H1 (cell line): Measurements from ENCODE around the gene TTC23. TPM values are rescaled to one million over a fixed set of nuclear protein-coding genes. Genes with fewer than 3 reads are reported as not detected.

Experiments
- CTCF ChIA-PET: fragments of 300-600 bp; sonication (Branson Sonifier 250); formaldehyde crosslinking; loops from one replicate; lab custom pipeline; 2021; ENCODE audit not compliant: partially characterized antibody; lab: Charles Lee
- POLR2A ChIA-PET: fragments of 300-600 bp; sonication (Branson Sonifier 250); formaldehyde crosslinking; loops from one replicate; lab custom pipeline; 2021; ENCODE audit warnings: inconsistent platforms; ENCODE audit not compliant: partially characterized antibody; lab: Charles Lee
- DNase-seq, 2 experiments: peaks; one replicate each; pipeline versions ENCODE4 v3.0.0 to v3.0.0-alpha.2; 2010 to 2022; ENCODE audit warnings: low spot score in 2 of 2, low read depth in 1 of 2, mixed read lengths in 1 of 2
- FAIRE-seq: peaks from 2 replicates; lab custom pipeline; 2011; peaks lifted over from hg19 to GRCh38; lab: Jason Lieb, UNC
- H2AFZ ChIP-seq: 2 replicates; pipeline ENCODE4 v1.8.1; 2012; ENCODE audit warnings: low read length, inconsistent platforms
- H2AK5ac ChIP-seq: 2 replicates; pipeline ENCODE4 v1.6.1; 2013; ENCODE audit warnings: low read depth, low read length
- H2BK120ac ChIP-seq: replicated peaks from 2 replicates; pipeline ENCODE3; 2013; ENCODE audit warnings: low read depth, low read length, inconsistent platforms
- H2BK12ac ChIP-seq: 2 replicates; pipeline ENCODE4 v1.6.1; 2013; ENCODE audit warnings: low read depth, low read length
- H2BK15ac ChIP-seq: 2 replicates; pipeline ENCODE4 v1.6.1; 2013; ENCODE audit warnings: low read length
- H2BK20ac ChIP-seq: 2 replicates; pipeline ENCODE4 v1.6.1; 2013; ENCODE audit warnings: low read length
- H2BK5ac ChIP-seq: 2 replicates; pipeline ENCODE4 v1.6.1; 2013; ENCODE audit warnings: low read depth, low read length
- H3K14ac ChIP-seq: 2 replicates; pipeline ENCODE4 v1.6.1; 2013; ENCODE audit warnings: inconsistent platforms; ENCODE audit not compliant: insufficient read length
- H3K18ac ChIP-seq: 2 replicates; pipeline ENCODE4 v1.6.1; 2013; ENCODE audit warnings: low read length; ENCODE audit errors: extremely low read depth
- H3K23ac ChIP-seq: 2 replicates; pipeline ENCODE4 v1.6.1; 2013; ENCODE audit warnings: inconsistent platforms; ENCODE audit not compliant: insufficient read length
- H3K23me2 ChIP-seq: 2 replicates; pipeline ENCODE4 v1.6.1; 2013; ENCODE audit warnings: low read depth, low read length
- H3K27ac ChIP-seq: 2 replicates; pipeline ENCODE4 v1.6.1; 2011; ENCODE audit warnings: low read depth, low read length, inconsistent platforms
- H3K27me3 ChIP-seq, 4 experiments: replicated peaks in 1 of 4; 1 replicate in 1 of 4; 2 replicates in 3 of 4; pipeline versions ENCODE4 v1.6.1 to v1.8.1; 2011 to 2013; ENCODE audit warnings: low read length in 3 of 4, mild to moderate bottlenecking in 3 of 4, inconsistent platforms in 2 of 4, mixed read lengths in 2 of 4, moderate library complexity in 1 of 4; ENCODE audit not compliant: control insufficient read depth in 3 of 4, insufficient read depth in 3 of 4; ENCODE audit errors: extremely low read depth in 1 of 4
- H3K36me3 ChIP-seq, 4 experiments: 2 replicates each; pipeline versions ENCODE4 v1.6.1 to v1.8.1; 2011 to 2013; ENCODE audit warnings: mild to moderate bottlenecking in 4 of 4, low read length in 3 of 4, moderate library complexity in 2 of 4, control low read depth in 1 of 4, inconsistent platforms in 1 of 4; ENCODE audit not compliant: insufficient read depth in 4 of 4, control insufficient read depth in 2 of 4
- H3K4ac ChIP-seq: replicated peaks from 2 replicates; pipeline ENCODE3; 2013; ENCODE audit warnings: low read length, low read depth, mixed read lengths, inconsistent platforms; ENCODE audit not compliant: insufficient read length
- H3K4me1 ChIP-seq, 4 experiments: replicated peaks in 1 of 4; 1 replicate in 1 of 4; 2 replicates in 3 of 4; pipeline versions ENCODE4 v1.6.1 to v1.8.1; 2011 to 2013; ENCODE audit warnings: low read length in 3 of 4, inconsistent platforms in 2 of 4, mixed read lengths in 1 of 4; ENCODE audit not compliant: insufficient read depth in 4 of 4, control insufficient read depth in 3 of 4
- H3K4me2 ChIP-seq, 2 experiments: 2 replicates each; pipeline versions ENCODE4 v1.6.1 to v1.8.1; 2011 to 2013; ENCODE audit warnings: low read depth in 2 of 2, low read length in 2 of 2, control low read depth in 1 of 2, inconsistent platforms in 1 of 2, mild to moderate bottlenecking in 1 of 2; ENCODE audit not compliant: insufficient read depth in 1 of 2
- H3K4me3 ChIP-seq, 4 experiments: fragments of 200-600, 300-600 bp in 1 of 4; sonication (generic), shearing (Covaris generic), sonication (Bioruptor Twin) in 1 of 4; 2 replicates each; pipeline versions ENCODE4 v1.5.1 to v1.8.1; 2011 to 2016; ENCODE audit warnings: low read length in 4 of 4, low read depth in 3 of 4, control low read depth in 2 of 4, inconsistent platforms in 2 of 4, mild to moderate bottlenecking in 2 of 4, mixed read lengths in 1 of 4, moderate library complexity in 1 of 4; ENCODE audit not compliant: insufficient read depth in 2 of 4; ENCODE audit errors: extremely low read depth in 1 of 4
- H3K56ac ChIP-seq: replicated peaks from 2 replicates; pipeline ENCODE3; 2013; ENCODE audit warnings: low read depth, mild to moderate bottlenecking, mixed read lengths, low read length, inconsistent platforms; ENCODE audit not compliant: insufficient read length
- H3K79me1 ChIP-seq: 2 replicates; pipeline ENCODE4 v1.6.1; 2013; ENCODE audit warnings: low read depth, low read length, control low read depth
- H3K79me2 ChIP-seq, 2 experiments: 2 replicates each; pipeline versions ENCODE4 v1.6.1 to v1.8.1; 2012 to 2013; ENCODE audit warnings: low read length in 2 of 2, mild to moderate bottlenecking in 2 of 2, inconsistent platforms in 1 of 2; ENCODE audit not compliant: insufficient read depth in 2 of 2, control insufficient read depth in 1 of 2
- H3K9ac ChIP-seq, 4 experiments: replicated peaks in 1 of 4; 1 replicate in 1 of 4; 2 replicates in 3 of 4; pipeline versions ENCODE4 v1.6.1 to v1.8.1; 2011 to 2013; ENCODE audit warnings: low read depth in 3 of 4, low read length in 3 of 4, control low read depth in 2 of 4, mild to moderate bottlenecking in 2 of 4, moderate library complexity in 2 of 4, inconsistent platforms in 1 of 4; ENCODE audit errors: extremely low read depth in 1 of 4
- H3K9me3 ChIP-seq, 2 experiments: 2 replicates each; pipeline versions ENCODE4 v1.6.1 to v1.8.1; 2012 to 2013; ENCODE audit warnings: mild to moderate bottlenecking in 2 of 2, moderate library complexity in 2 of 2, control low read depth in 1 of 2, inconsistent platforms in 1 of 2, low read depth in 1 of 2, low read length in 1 of 2, mixed read lengths in 1 of 2; ENCODE audit not compliant: insufficient read depth in 2 of 2
- H4K20me1 ChIP-seq, 2 experiments: replicated peaks in 1 of 2; 2 replicates each; pipeline versions ENCODE3 to v1.8.1; 2011 to 2013; ENCODE audit warnings: inconsistent platforms in 2 of 2, low read length in 2 of 2, mild to moderate bottlenecking in 1 of 2; ENCODE audit not compliant: insufficient read depth in 2 of 2, control insufficient read depth in 1 of 2
- H4K5ac ChIP-seq: 2 replicates; pipeline ENCODE4 v1.6.1; 2013; ENCODE audit warnings: low read length, low read depth, mixed read lengths, inconsistent platforms; ENCODE audit not compliant: insufficient read length
- H4K8ac ChIP-seq: 2 replicates; pipeline ENCODE4 v1.8.0; 2013; ENCODE audit warnings: mild to moderate bottlenecking, moderate library complexity, low read length, inconsistent platforms; ENCODE audit not compliant: insufficient read depth; ENCODE audit errors: extremely low read depth
- H4K91ac ChIP-seq: replicated peaks from 2 replicates; pipeline ENCODE3; 2013; ENCODE audit warnings: low read length, mixed read lengths, inconsistent platforms; ENCODE audit not compliant: insufficient read length
- ASH2L ChIP-seq: fragments of 200-600, 300-600 bp; sonication (generic); IDR thresholded peaks from one replicate; pipeline ENCODE4 v1.7.1; 2017; ENCODE audit warnings: low read length
- CHD2 ChIP-seq: IDR thresholded peaks from 2 replicates; pipeline ENCODE4 v1.6.1; 2012; ENCODE audit warnings: low read length, improper control_type of control experiment
- EP300 ChIP-seq, 2 experiments: IDR thresholded peaks; 1 replicate in 1 of 2; 2 replicates in 1 of 2; pipeline ENCODE4 v1.6.1; 2011 to 2012; ENCODE audit warnings: low read depth in 2 of 2, low read length in 2 of 2, mild to moderate bottlenecking in 2 of 2, borderline replicate concordance in 1 of 2, inconsistent platforms in 1 of 2, moderate library complexity in 1 of 2
- EZH2 ChIP-seq: fragments of 200-600 bp; sonication (generic); IDR thresholded peaks from 2 replicates; pipeline ENCODE4 v1.7.1; 2012; ENCODE audit warnings: low read depth, mild to moderate bottlenecking, moderate library complexity, low read length, inconsistent platforms; ENCODE audit not compliant: severe bottlenecking
- NRF1 ChIP-seq: IDR thresholded peaks from 2 replicates; pipeline ENCODE4 v1.6.1; 2011; ENCODE audit warnings: mild to moderate bottlenecking, low read depth, low read length, improper control_type of control experiment
- POLR2A ChIP-seq, 2 experiments: IDR thresholded peaks; 1 replicate in 1 of 2; 2 replicates in 1 of 2; pipeline ENCODE4 v1.6.1; 2011; ENCODE audit warnings: low read depth in 2 of 2, low read length in 2 of 2, mild to moderate bottlenecking in 2 of 2; ENCODE audit errors: control extremely low read depth in 1 of 2
- POLR2AphosphoS5 ChIP-seq: IDR thresholded peaks from 2 replicates; pipeline ENCODE4 v1.6.1; 2011; ENCODE audit warnings: low read depth, low read length
- POU5F1 ChIP-seq: IDR thresholded peaks from 2 replicates; pipeline ENCODE4 v1.6.1; 2011; ENCODE audit warnings: low read depth, mild to moderate bottlenecking, low read length, moderate library complexity
- RXRA ChIP-seq: IDR thresholded peaks from 2 replicates; pipeline ENCODE4 v1.6.1; 2011; ENCODE audit warnings: low read depth, mild to moderate bottlenecking, low read length, moderate library complexity; ENCODE audit not compliant: insufficient read depth
- TCF12 ChIP-seq: IDR thresholded peaks from 2 replicates; pipeline ENCODE4 v1.6.1; 2011; ENCODE audit warnings: low read depth, mild to moderate bottlenecking, low read length
- WGBS, 2 experiments: shearing (Covaris generic) in 1 of 2; methylation state at CpG; one replicate each; pipeline versions ENCODE4 v1.1.6 to v1.1.7; 2013 to 2015; ENCODE audit warnings: low lambda C conversion rate in 2 of 2, mixed read lengths in 2 of 2, inconsistent platforms in 1 of 2, low coverage in 1 of 2, missing lambda C conversion rate in 1 of 2; ENCODE audit not compliant: insufficient replicate concordance in 2 of 2, insufficient coverage in 1 of 2, insufficient read length in 1 of 2; ENCODE audit errors: extremely low coverage in 1 of 2, missing lambda C conversion rate in 1 of 2; 5-methylcytosine and 5-hydroxymethylcytosine counted together
- polyA plus RNA-seq, 7 experiments: library from polyadenylated mRNA; depleted of rRNA in 3 of 7; stranded (reverse) in 5 of 7; unstranded in 2 of 7; fragments of >200 nt in 5 of 7; fragments of 200-250 nt in 2 of 7; gene quantifications; 1 replicate in 5 of 7; 2 replicates in 1 of 7; 4 replicates in 1 of 7; pipeline versions ENCODE4 v1.2.1 to v1.2.3, GENCODE V29; 2011 to 2013; ENCODE audit warnings: missing spikeins in 2 of 7, mixed read lengths in 2 of 7
- total RNA-seq: library from RNA; stranded (reverse); fragmentation: NEBNext Ultra II Directional; extraction: Animal tissue kit (Norgen Biotek cat#: 25700); gene quantifications from 2 replicates; pipeline ENCODE4 v1.2.1, GENCODE V29; 2021
- TF ChIP-seq, protein P1 (sequence below): IDR thresholded peaks from 2 replicates; pipeline ENCODE4 v1.6.1; 2011; ENCODE audit warnings: low read length, improper control_type of control experiment
- TF ChIP-seq, protein P2 (sequence below): IDR thresholded peaks from 2 replicates; pipeline ENCODE4 v1.6.1; 2012; ENCODE audit warnings: inconsistent platforms

Gene TTC23
- total and polyA plus RNA-seq, 2 of the 8 experiments (the other 6 are each of a cell fraction or from before 2014, with no cell fraction given): 4.8 to 23.0 TPM

DNA sequence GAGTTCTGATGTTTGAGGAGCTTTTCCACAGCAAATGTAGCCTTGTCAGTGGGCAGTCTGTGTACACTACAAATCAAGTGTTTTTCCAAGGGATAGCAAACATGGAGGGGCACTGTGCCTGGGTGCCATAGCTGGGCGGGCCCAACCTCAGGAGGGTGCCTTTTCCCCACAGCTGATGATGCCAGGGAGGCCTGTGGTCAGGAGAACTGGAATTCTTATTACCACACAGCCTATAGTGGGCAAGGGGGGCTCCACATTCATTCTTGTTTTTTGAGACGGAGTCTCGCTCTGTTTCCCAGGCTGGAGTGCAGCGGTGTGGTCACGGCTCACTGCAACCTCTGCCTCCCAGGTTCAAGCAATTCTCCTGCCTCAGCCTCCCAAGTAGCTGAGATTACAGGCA lies 102.7 kb downstream of the TTC23 start:
- H3K27ac ChIP-seq: no peak overlapping the region
- no peak overlapping the region for H2AK5ac ChIP-seq
- no peak overlapping the region for H2BK15ac ChIP-seq
- WGBS, 2 experiments: 97% methylated on average over 5 of the region's 5 CpGs; no CpG with 5 or more reads in 1 of the 2 experiments
- no peak overlapping the region for H4K5ac ChIP-seq
- DNase-seq (no peak), FAIRE-seq (no peak)
- no peak overlapping the region for H3K14ac ChIP-seq
- no peak overlapping the region for H3K4ac ChIP-seq
- no peak overlapping the region for H3K56ac ChIP-seq
- no peaks in the 10 kb centered on the region for H3K9me3 ChIP-seq
- H2BK5ac ChIP-seq: no peak overlapping the region
- TF ChIP-seq, protein P1, sequence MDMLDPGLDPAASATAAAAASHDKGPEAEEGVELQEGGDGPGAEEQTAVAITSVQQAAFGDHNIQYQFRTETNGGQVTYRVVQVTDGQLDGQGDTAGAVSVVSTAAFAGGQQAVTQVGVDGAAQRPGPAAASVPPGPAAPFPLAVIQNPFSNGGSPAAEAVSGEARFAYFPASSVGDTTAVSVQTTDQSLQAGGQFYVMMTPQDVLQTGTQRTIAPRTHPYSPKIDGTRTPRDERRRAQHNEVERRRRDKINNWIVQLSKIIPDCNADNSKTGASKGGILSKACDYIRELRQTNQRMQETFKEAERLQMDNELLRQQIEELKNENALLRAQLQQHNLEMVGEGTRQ: no peak
- TF ChIP-seq NRF1: no peak
- no peak for TF ChIP-seq POLR2A (IDR thresholded peaks at IDR 0.05; ENCODE audit: control extremely low read depth in 1 of 2, low read depth in 2 of 2, low read length in 2 of 2)
- no peak for TF ChIP-seq EP300 (IDR thresholded peaks at IDR 0.05; ENCODE audit: borderline replicate concordance in 1 of 2, low read depth in 2 of 2, low read length in 2 of 2)
- TF ChIP-seq RXRA: no peak
- TF ChIP-seq, protein P2, sequence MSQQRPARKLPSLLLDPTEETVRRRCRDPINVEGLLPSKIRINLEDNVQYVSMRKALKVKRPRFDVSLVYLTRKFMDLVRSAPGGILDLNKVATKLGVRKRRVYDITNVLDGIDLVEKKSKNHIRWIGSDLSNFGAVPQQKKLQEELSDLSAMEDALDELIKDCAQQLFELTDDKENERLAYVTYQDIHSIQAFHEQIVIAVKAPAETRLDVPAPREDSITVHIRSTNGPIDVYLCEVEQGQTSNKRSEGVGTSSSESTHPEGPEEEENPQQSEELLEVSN: no peak
- TF ChIP-seq POLR2AphosphoS5: no peak
- TF ChIP-seq POU5F1: no peak
- no peak for TF ChIP-seq EZH2
- TF ChIP-seq CHD2: no peak
- no peak for TF ChIP-seq ASH2L
- no peak for TF ChIP-seq TCF12
- H3K27me3 ChIP-seq: no peaks in the 10 kb centered on the region
- no peaks in the 10 kb centered on the region for H3K36me3 ChIP-seq
- no peaks in the 10 kb centered on the region for H4K20me1 ChIP-seq
- no peak overlapping the region for H2AFZ ChIP-seq
- H3K4me2 ChIP-seq: no peak overlapping the region
- no peak overlapping the region for H3K18ac ChIP-seq
- H3K79me1 ChIP-seq: no peaks in the 10 kb centered on the region
- H3K4me1 ChIP-seq: peaks cover 5 to 20% (median 17%) of the 10 kb centered on the region in 4 experiments
- no peak overlapping the region; the same call in 1 of the 2 replicates for H4K8ac ChIP-seq
- H3K4me3 ChIP-seq: no peak overlapping the region
- H2BK12ac ChIP-seq: no peak overlapping the region
- H3K79me2 ChIP-seq: no peaks in the 10 kb centered on the region
- CTCF ChIA-PET: interaction anchor here (0.9 to 1.4 kb wide), 3 partner anchors 10 to 22 kb away, joined by 3 read pairs; no protein-coding TSS in a partner anchor
- H4K91ac ChIP-seq: no peak overlapping the region
- no peaks in the 10 kb centered on the region for H3K23me2 ChIP-seq
- no peak overlapping the region for H2BK20ac ChIP-seq
- H3K23ac ChIP-seq: no peak overlapping the region
- H3K9ac ChIP-seq: no peak overlapping the region
- no peak overlapping the region for H2BK120ac ChIP-seq
- POLR2A ChIA-PET: no interaction called here
